M059J (cell line): ENCODE measurements around the gene KRTAP13-3. TPM values are rescaled to one million over a fixed set of nuclear protein-coding genes. Genes with fewer than 3 reads are reported as not detected.

ENCODE experiments used
- DNase-seq: peaks from one replicate; pipeline ENCODE4 v3.0.0-alpha.2; 2012; ENCODE audit warnings: low read depth
- total RNA-seq: library from RNA; depleted of rRNA; stranded (reverse); fragments of >200 nt; shearing (Covaris generic); gene quantifications from 2 replicates; pipeline ENCODE4 v1.2.3, GENCODE V29; 2014; rRNA removed

Gene KRTAP13-3
- total RNA-seq: not detected in 2 replicates

- no peak for DNase-seq
Measured at GRCh38 chr21:30425826-30426225, at the start of gene KRTAP13-3. Gene KRTAP13-3, minus strand, starts transcription at chr21:30425926. Its CDS starts 14 bp downstream, at chr21:30425912.

GRCh38 chr21:30468900-30469714, 43.4 kb upstream of the KRTAP13-3 start:
- DNase-seq: no peak

GRCh38 chr21:30463713-30464112, 38.0 kb upstream of the KRTAP13-3 start:
- peak; percentile 1 for DNase-seq

- no peak for DNase-seq
Measured at GRCh38 chr21:30448514-30448913, 22.8 kb upstream of the KRTAP13-3 start.

- DNase-seq: no peak
Measured at GRCh38 chr21:30447056-30447455, 21.3 kb upstream of the KRTAP13-3 start.

GRCh38 chr21:30444204-30444603, 18.5 kb upstream of the KRTAP13-3 start:
- no peak for DNase-seq

- no peak for DNase-seq
Measured at GRCh38 chr21:30443226-30443625, 17.5 kb upstream of the KRTAP13-3 start.

- DNase-seq: no peak
Measured at GRCh38 chr21:30439975-30440374, 14.2 kb upstream of the KRTAP13-3 start, which contains the start of gene KRTAP15-1. Gene KRTAP15-1, plus strand, starts transcription at chr21:30440275. Its CDS starts 53 bp downstream, at chr21:30440328.

- no peak for DNase-seq
Measured at GRCh38 chr21:30437010-30437565, 11.4 kb upstream of the KRTAP13-3 start.

GRCh38 chr21:30434033-30434631, 8.4 kb upstream of the KRTAP13-3 start:
- peak; percentile 9 for DNase-seq

- no peak for DNase-seq
Measured at GRCh38 chr21:30430170-30430655, 4.5 kb upstream of the KRTAP13-3 start, which contains the start of gene KRTAP13-4. Gene KRTAP13-4, plus strand, starts transcription at chr21:30430220. Its CDS starts 56 bp downstream, at chr21:30430276.

- no peak for DNase-seq
Measured at GRCh38 chr21:30426731-30427130, 1.0 kb upstream of the KRTAP13-3 start.

- DNase-seq: no peak
Measured at GRCh38 chr21:30415993-30416392, 9.7 kb downstream of the KRTAP13-3 start.

- peak; percentile 54 for DNase-seq
Measured at GRCh38 chr21:30408782-30409494, 16.8 kb downstream of the KRTAP13-3 start.

- DNase-seq: no peak
Measured at GRCh38 chr21:30395731-30396130, 30.0 kb downstream of the KRTAP13-3 start, which contains the start of gene KRTAP13-1. Gene KRTAP13-1, plus strand, starts transcription at chr21:30396031. Its CDS starts 56 bp downstream, at chr21:30396087.

GRCh38 chr21:30391492-30392025, 34.2 kb downstream of the KRTAP13-3 start:
- DNase-seq: no peak

GRCh38 chr21:30382201-30382600, 43.5 kb downstream of the KRTAP13-3 start:
- no peak for DNase-seq
